ENCODE results near the gene RHO.
"Not testable (repeated sequence)": the region's sequence is repeated elsewhere in the genome, so short reads cannot be mapped to it uniquely, and the experiment has no call there.

The RHO gene

GRCh38 chr3:129528589-129529100, at the start of gene RHO:
RHO (plus strand) TSS chr3:129528639; CDS start chr3:129528734, 95 bp downstream.
- H3K4me3 ChIP-seq (ENCODE audit: low read depth, low read length), result no peak within 1 kb of the TSS
- no peak for DNase-seq (ENCODE audit: low read depth)

- DNase-seq (ENCODE audit: low read depth), result peak; percentile 12
- not testable (repeated sequence) for H3K4me3 ChIP-seq (ENCODE audit: low read depth, low read length)
Measured at GRCh38 chr3:129481225-129481765, 47.1 kb upstream of the RHO start.

GRCh38 chr3:129481766-129482332, 46.6 kb upstream of the RHO start:
- peak; percentile 14 for DNase-seq (ENCODE audit: low read depth)
- no peak overlapping the region for H3K4me3 ChIP-seq (ENCODE audit: low read depth, low read length)

- DNase-seq (ENCODE audit: low read depth), result no peak
- no peak overlapping the region for H3K4me3 ChIP-seq (ENCODE audit: low read depth, low read length)
Measured at GRCh38 chr3:129482721-129483120, 45.7 kb upstream of the RHO start.

- no peak overlapping the region for H3K4me3 ChIP-seq (ENCODE audit: low read depth, low read length)
- DNase-seq (ENCODE audit: low read depth), result no peak
Measured at GRCh38 chr3:129483870-129484269, 44.6 kb upstream of the RHO start.

- not testable (repeated sequence) for H3K4me3 ChIP-seq (ENCODE audit: low read depth, low read length); DNase-seq (ENCODE audit: low read depth)
Measured at GRCh38 chr3:129485146-129485545, 43.3 kb upstream of the RHO start.

- peak; percentile 94 for DNase-seq (ENCODE audit: low read depth)
- no peak overlapping the region for H3K4me3 ChIP-seq (ENCODE audit: low read depth, low read length)
Measured at GRCh38 chr3:129485721-129486663, 42.4 kb upstream of the RHO start.

GRCh38 chr3:129486664-129487035, 41.8 kb upstream of the RHO start:
- no peak overlapping the region for H3K4me3 ChIP-seq (ENCODE audit: low read depth, low read length)
- DNase-seq (ENCODE audit: low read depth), result no peak

- DNase-seq (ENCODE audit: low read depth), result no peak
- H3K4me3 ChIP-seq (ENCODE audit: low read depth, low read length), result no peak overlapping the region
Measured at GRCh38 chr3:129487183-129487867, 41.1 kb upstream of the RHO start.

- DNase-seq (ENCODE audit: low read depth); H3K4me3 ChIP-seq (ENCODE audit: low read depth, low read length): not testable (repeated sequence)
Measured at GRCh38 chr3:129487868-129488335, 40.5 kb upstream of the RHO start.

- H3K4me3 ChIP-seq (ENCODE audit: low read depth, low read length); DNase-seq (ENCODE audit: low read depth): not testable (repeated sequence)
Measured at GRCh38 chr3:129489258-129489657, 39.2 kb upstream of the RHO start.

- DNase-seq (ENCODE audit: low read depth), result peak; percentile 75
- H3K4me3 ChIP-seq (ENCODE audit: low read depth, low read length), result no peak overlapping the region
Measured at GRCh38 chr3:129490273-129490675, 38.2 kb upstream of the RHO start.

- DNase-seq (ENCODE audit: low read depth); H3K4me3 ChIP-seq (ENCODE audit: low read depth, low read length): not testable (repeated sequence)
Measured at GRCh38 chr3:129491077-129491476, 37.4 kb upstream of the RHO start.

- DNase-seq (ENCODE audit: low read depth), result no peak
- no peak overlapping the region for H3K4me3 ChIP-seq (ENCODE audit: low read depth, low read length)
Measured at GRCh38 chr3:129491794-129492193, 36.6 kb upstream of the RHO start.

- DNase-seq (ENCODE audit: low read depth), result no peak
- H3K4me3 ChIP-seq (ENCODE audit: low read depth, low read length), result no peak overlapping the region
Measured at GRCh38 chr3:129492691-129493090, 35.7 kb upstream of the RHO start.

- no peak for DNase-seq (ENCODE audit: low read depth)
- no peak overlapping the region for H3K4me3 ChIP-seq (ENCODE audit: low read depth, low read length)
Measured at GRCh38 chr3:129493206-129493605, 35.2 kb upstream of the RHO start.

- not testable (repeated sequence) for DNase-seq (ENCODE audit: low read depth); H3K4me3 ChIP-seq (ENCODE audit: low read depth, low read length)
Measured at GRCh38 chr3:129494499-129494898, 33.9 kb upstream of the RHO start.

GRCh38 chr3:129495006-129495639, 33.3 kb upstream of the RHO start:
- peak; percentile 38 for DNase-seq (ENCODE audit: low read depth)
- H3K4me3 ChIP-seq (ENCODE audit: low read depth, low read length), result not testable (repeated sequence)

- H3K4me3 ChIP-seq (ENCODE audit: low read depth, low read length); DNase-seq (ENCODE audit: low read depth): not testable (repeated sequence)
Measured at GRCh38 chr3:129497876-129498275, 30.6 kb upstream of the RHO start.

Measured in skeletal muscle cell (primary cell).